GM12878 (cell line): ENCODE data around the gene SELPLG. TPM values are rescaled to one million over a fixed set of nuclear protein-coding genes. Genes with fewer than 3 reads are reported as not detected.

ENCODE experiments used
- BMI1 ChIP-seq: fragments of 450-650 bp; IDR thresholded peaks from 2 replicates; pipeline ENCODE4 v1.6.1; 2016; ENCODE audit warnings: mild to moderate bottlenecking, moderate library complexity, borderline replicate concordance
- BRCA1 ChIP-seq: IDR thresholded peaks from 2 replicates; pipeline ENCODE4 v1.6.1; 2011; ENCODE audit warnings: low read depth, low read length, improper control_type of control experiment
- E4F1 ChIP-seq: fragments of 450-650 bp; IDR thresholded peaks from 2 replicates; pipeline ENCODE4 v1.6.1; 2018; ENCODE audit warnings: borderline replicate concordance, mild to moderate bottlenecking; ENCODE audit not compliant: partially characterized antibody
- FOXK2 ChIP-seq: fragments of 450-650 bp; IDR thresholded peaks from 2 replicates; pipeline ENCODE4 v1.6.1; 2017; ENCODE audit warnings: mild to moderate bottlenecking, moderate library complexity
- GABPA ChIP-seq: IDR thresholded peaks from 2 replicates; pipeline ENCODE4 v1.6.1; 2014; ENCODE audit warnings: antibody characterized with exemption, low read depth, mild to moderate bottlenecking, inconsistent platforms
- MEF2B ChIP-seq: fragments of 450-650 bp; IDR thresholded peaks from 2 replicates; pipeline ENCODE4 v1.6.1; 2018; ENCODE audit warnings: mild to moderate bottlenecking, moderate library complexity; ENCODE audit not compliant: partially characterized antibody, poor library complexity, severe bottlenecking
- SPI1 ChIP-seq: IDR thresholded peaks from 2 replicates; pipeline ENCODE4 v1.6.1; 2011; ENCODE audit warnings: low read depth, mild to moderate bottlenecking, low read length, moderate library complexity, borderline replicate concordance; ENCODE audit not compliant: insufficient read depth
- WRNIP1 ChIP-seq: IDR thresholded peaks from 2 replicates; pipeline ENCODE4 v1.6.1; 2011; ENCODE audit warnings: low read depth, low read length, improper control_type of control experiment, borderline replicate concordance
- YY1 ChIP-seq: IDR thresholded peaks from 2 replicates; pipeline ENCODE4 v1.6.1; 2011; ENCODE audit warnings: low read depth, mild to moderate bottlenecking, low read length
- ZBTB11 ChIP-seq: fragments of 450-650 bp; formaldehyde crosslinking; IDR thresholded peaks from 2 replicates; pipeline ENCODE4 v1.5.0; 2022; ENCODE audit warnings: mild to moderate bottlenecking, missing genetic modification characterization
- polyA plus RNA-seq, 11 experiments: library from polyadenylated mRNA; depleted of rRNA in 4 of 11; unstranded in 6 of 11; stranded (reverse) in 5 of 11; fragments of >200 nt; fragmentation: Nextera tagmentation in 4 of 11; fragmentation: Illumina TruSeq in 1 of 11; extraction: Ambion mirVana in 4 of 11; extraction: Trizol in 1 of 11; gene quantifications; 1 replicate in 1 of 11; 2 replicates in 10 of 11; pipeline versions ENCODE4 v1.2.1 to v1.2.3, GENCODE V29; 2011 to 2016; ENCODE audit warnings: inconsistent platforms in 2 of 11, missing spikeins in 2 of 11, low read depth in 1 of 11
- total RNA-seq, 4 experiments: library from RNA; depleted of rRNA in 3 of 4; stranded (reverse); fragments of >200 nt in 3 of 4; fragmentation: Illumina TruSeq in 1 of 4; extraction: Trizol in 1 of 4; gene quantifications; 2 replicates each; pipeline versions ENCODE4 v1.2.1 to v1.2.3, GENCODE V29; 2013 to 2021

The SELPLG gene
- total and polyA plus RNA-seq, 10 of the 15 experiments (the other 5 are each of a cell fraction or from before 2014, with no cell fraction given) = 3.2 to 32.3 (median 23.9) TPM

GRCh38 chr12:108622421-108622820 is 11.3 kb downstream of the SELPLG start (continued):
- TF ChIP-seq WRNIP1 (no peak), YY1 (peak; percentile 45), MEF2B (no peak), FOXK2 (no peak), BMI1 (peak; percentile 92), BRCA1 (no peak), ZBTB11 (CRISPR knock-in tag) (no peak), SPI1 (peak; percentile 85), GABPA (0 out of 2 replicates have a peak, but pooled peaks have one; percentile 42), E4F1 (no peak)
